ENCODE measurements around the gene CCBE1. TPM values are rescaled to one million over a fixed set of nuclear protein-coding genes. Genes with fewer than 3 reads are reported as not detected.

The CCBE1 gene
- total and polyA plus RNA-seq, 10 donors, result 0.06 to 0.93 (median 0.23) TPM

- Histone ChIP-seq H3K27ac (no peak overlapping the region), H3K4me3 (no peak overlapping the region), H3K27me3 (replicated peaks in 1 of 7) (peaks cover 0 to 17% (median 0%) of the 10 kb centered on the region in 7 donors), H3K36me3 (no peaks in the 10 kb centered on the region), H3K4me1 (no peaks in the 10 kb centered on the region), H3K9me3 (no peaks in the 10 kb centered on the region)
- DNase-seq, result no peak
- intact Hi-C loops (cut with DNase I; ENCODE audit: low total_unique reads), result no loop called here
- TF ChIP-seq POLR2AphosphoS5 (IDR thresholded peaks at IDR 0.05), result no peak
- no peak for TF ChIP-seq CTCF (IDR thresholded peaks at IDR 0.05 in 8 of 11, conservative IDR thresholded peaks at IDR 0.05 in 3 of 11)
- TF ChIP-seq POLR2A (IDR thresholded peaks at IDR 0.05), result no peak
- WGBS, 5 donors, result 49 to 85% (median 67%) methylated on average over 3 of the region's 3 CpGs
These were observed 159.6 kb downstream of the CCBE1 start for GRCh38 chr18:59537579-59537978.

- no peaks in the 10 kb centered on the region for H3K36me3 ChIP-seq
- DNase-seq, result no peak
- no peaks in the 10 kb centered on the region for H3K9me3 ChIP-seq
- TF ChIP-seq POLR2A (IDR thresholded peaks at IDR 0.05), result no peak
- no peak for TF ChIP-seq CTCF (IDR thresholded peaks at IDR 0.05 in 8 of 11, conservative IDR thresholded peaks at IDR 0.05 in 3 of 11)
- TF ChIP-seq POLR2AphosphoS5 (IDR thresholded peaks at IDR 0.05), result no peak
- H3K27ac ChIP-seq, result no peak overlapping the region
- 80 to 87% (median 86%) methylated on average over 8 of the region's 8 CpGs for WGBS, 5 donors
- H3K4me3 ChIP-seq, result no peak overlapping the region
- intact Hi-C loops (cut with DNase I; ENCODE audit: low total_unique reads), result no loop called here
- H3K4me1 ChIP-seq, result no peaks in the 10 kb centered on the region
- H3K27me3 ChIP-seq (replicated peaks in 1 of 7), result peaks cover 0 to 9% (median 0%) of the 10 kb centered on the region in 7 donors
These were observed 161.1 kb downstream of the CCBE1 start for GRCh38 chr18:59536166-59536565.

GRCh38 chr18:59535055-59535454 lies 162.2 kb downstream of the CCBE1 start:
- Histone ChIP-seq H3K27me3 (replicated peaks in 1 of 7) (peaks cover 0 to 9% (median 0%) of the 10 kb centered on the region in 7 donors), H3K4me1 (no peaks in the 10 kb centered on the region), H3K4me3 (no peak overlapping the region), H3K27ac (no peak overlapping the region), H3K9me3 (no peaks in the 10 kb centered on the region), H3K36me3 (no peaks in the 10 kb centered on the region)
- intact Hi-C loops (cut with DNase I; ENCODE audit: low total_unique reads), result no loop called here
- no peak for DNase-seq
- TF ChIP-seq CTCF (IDR thresholded peaks at IDR 0.05 in 8 of 11, conservative IDR thresholded peaks at IDR 0.05 in 3 of 11), result no peak
- no peak for TF ChIP-seq POLR2AphosphoS5 (IDR thresholded peaks at IDR 0.05)
- no peak for TF ChIP-seq POLR2A (IDR thresholded peaks at IDR 0.05)
- WGBS, 5 donors, result 62 to 69% (median 64%) methylated on average over 6 of the region's 6 CpGs

GRCh38 chr18:59528866-59529265 lies 168.4 kb downstream of the CCBE1 start:
- intact Hi-C loops (cut with DNase I; ENCODE audit: low total_unique reads), result no loop called here
- no peak for DNase-seq
- Histone ChIP-seq H3K36me3 (no peaks in the 10 kb centered on the region), H3K4me3 (no peak overlapping the region), H3K27me3 (replicated peaks in 1 of 7) (peaks cover 0 to 7% (median 0%) of the 10 kb centered on the region in 7 donors), H3K4me1 (no peaks in the 10 kb centered on the region), H3K9me3 (peaks cover 0 to 6% (median 0%) of the 10 kb centered on the region in 8 donors), H3K27ac (no peak overlapping the region)
- no peak for TF ChIP-seq POLR2AphosphoS5 (IDR thresholded peaks at IDR 0.05)
- TF ChIP-seq POLR2A (IDR thresholded peaks at IDR 0.05), result no peak
- no peak for TF ChIP-seq CTCF (IDR thresholded peaks at IDR 0.05 in 8 of 11, conservative IDR thresholded peaks at IDR 0.05 in 3 of 11)
- WGBS, 5 donors, result 67 to 90% (median 84%) methylated on average over 1 to 8 of the region's 8 CpGs
